B cell (primary cell): Measurements from ENCODE around the gene PPP5C. TPM values are rescaled to one million over a fixed set of nuclear protein-coding genes. Genes with fewer than 3 reads are reported as not detected.
"Not testable (repeated sequence)": the region's sequence is repeated elsewhere in the genome, so short reads cannot be mapped to it uniquely, and the experiment has no call there.

ENCODE experiments used
- ATAC-seq: fragments of 200-7000 bp; cut with Tn5 transposase; one replicate; pipeline ENCODE4 v1.10.0; 2021; ENCODE audit warnings: low read depth, mild to moderate bottlenecking, moderate number of reproducible peaks, moderate library complexity
- CTCF ChIA-PET: fragments of 350-600 bp; sonication (Branson Sonifier 250); formaldehyde crosslinking; loops from one replicate; lab custom pipeline; 2021; ENCODE audit warnings: antibody characterized with exemption, inconsistent platforms; lab: Charles Lee
- POLR2A ChIA-PET: fragments of 350-600 bp; sonication (Branson Sonifier 250); formaldehyde crosslinking; loops from one replicate; lab custom pipeline; 2021; ENCODE audit warnings: antibody characterized with exemption; lab: Charles Lee
- DNase-seq: peaks from one replicate; pipeline ENCODE4 v3.0.0; 2013
- H2AFZ ChIP-seq: 2 replicates; pipeline ENCODE4 v1.6.1; 2012; ENCODE audit warnings: mild to moderate bottlenecking, low read depth, low read length; ENCODE audit not compliant: insufficient read depth, poor library complexity, severe bottlenecking
- H3K27ac ChIP-seq, 2 donors: 1 replicate in 1 of 2; 2 replicates in 1 of 2; pipeline ENCODE4 v1.5.1; 2012 to 2013; ENCODE audit warnings: low read length in 2 of 2, mild to moderate bottlenecking in 2 of 2, moderate library complexity in 1 of 2
- H3K27me3 ChIP-seq, 4 experiments: fragments of 200-600 bp in 1 of 4; sonication (generic) in 1 of 4; replicated peaks in 1 of 4; 1 replicate in 2 of 4; 2 replicates in 2 of 4; pipeline versions ENCODE4 v1.6.1 to v1.7.0; 2013 to 2016; ENCODE audit warnings: low read length in 3 of 4, mild to moderate bottlenecking in 2 of 4, mixed read lengths in 1 of 4, moderate library complexity in 1 of 4; ENCODE audit not compliant: insufficient read depth in 4 of 4, control insufficient read depth in 3 of 4; ENCODE audit errors: control extremely low read depth in 1 of 4
- H3K36me3 ChIP-seq, 2 experiments: replicated peaks in 1 of 2; 1 replicate in 1 of 2; 2 replicates in 1 of 2; pipeline versions ENCODE4 v1.6.1 to v1.7.1; 2013; ENCODE audit warnings: low read length in 1 of 2; ENCODE audit not compliant: insufficient read depth in 2 of 2, control insufficient read depth in 1 of 2; ENCODE audit errors: control extremely low read depth in 1 of 2, extremely low read depth in 1 of 2
- H3K4me1 ChIP-seq, 2 donors: fragments of 200-600 bp in 1 of 2; sonication (generic) in 1 of 2; 1 replicate in 1 of 2; 2 replicates in 1 of 2; pipeline versions ENCODE4 v1.5.1 to v1.6.1; 2013 to 2017; ENCODE audit warnings: low read length in 2 of 2; ENCODE audit not compliant: control insufficient read depth in 2 of 2, insufficient read depth in 2 of 2
- H3K4me2 ChIP-seq: replicated peaks from 2 replicates; pipeline ENCODE3; 2012; ENCODE audit warnings: mild to moderate bottlenecking, low read depth, low read length; ENCODE audit not compliant: poor library complexity, severe bottlenecking
- H3K4me3 ChIP-seq, 5 experiments: fragments of 200-600 bp in 1 of 5; sonication (generic) in 1 of 5; 1 replicate in 3 of 5; 2 replicates in 2 of 5; pipeline versions ENCODE4 v1.5.1 to v1.7.0; 2011 to 2016; ENCODE audit warnings: low read length in 4 of 5, mild to moderate bottlenecking in 4 of 5, low read depth in 2 of 5, control low read depth in 1 of 5, moderate library complexity in 1 of 5; ENCODE audit not compliant: insufficient read depth in 1 of 5; ENCODE audit errors: control extremely low read depth in 1 of 5, extremely low read depth in 1 of 5
- H3K79me2 ChIP-seq: fragments of 200-600 bp; sonication (generic); one replicate; pipeline ENCODE4 v1.6.0; 2016; ENCODE audit warnings: low read length; ENCODE audit not compliant: control insufficient read depth, insufficient read depth
- H3K9ac ChIP-seq: fragments of 200-600 bp; sonication (generic); 2 replicates; pipeline ENCODE4 v1.6.1; 2017; ENCODE audit warnings: mild to moderate bottlenecking, low read length, moderate library complexity
- H3K9me3 ChIP-seq, 3 donors: one replicate each; pipeline versions ENCODE4 v1.6.1 to v1.7.1; 2013; ENCODE audit warnings: low read length in 2 of 3; ENCODE audit not compliant: control insufficient read depth in 2 of 3, insufficient read depth in 1 of 3; ENCODE audit errors: control extremely low read depth in 1 of 3
- H4K20me1 ChIP-seq: 2 replicates; pipeline ENCODE4 v1.6.0; 2012; ENCODE audit warnings: mild to moderate bottlenecking, low read length; ENCODE audit not compliant: insufficient read depth, control insufficient read depth, poor library complexity, severe bottlenecking
- H3K27ac Mint-ChIP-seq: one replicate; pipeline ENCODE4 v1.8.0; 2021; ENCODE audit warnings: mixed read lengths
- H3K27me3 Mint-ChIP-seq: one replicate; pipeline ENCODE4 v1.8.0; 2021; ENCODE audit warnings: mixed read lengths
- H3K4me1 Mint-ChIP-seq: one replicate; pipeline ENCODE4 v1.8.0; 2021; ENCODE audit warnings: mixed read lengths
- H3K4me3 Mint-ChIP-seq: one replicate; pipeline ENCODE4 v1.8.0; 2021; ENCODE audit warnings: mixed read lengths
- H3K9me3 Mint-ChIP-seq: one replicate; pipeline ENCODE4 v1.8.0; 2022; ENCODE audit warnings: mixed read lengths; ENCODE audit not compliant: insufficient read depth
- CTCF ChIP-seq: fragments of 200-600 bp; IDR thresholded peaks from one replicate; pipeline ENCODE4 v1.8.0; 2022; ENCODE audit warnings: antibody characterized with exemption, mild to moderate bottlenecking
- EZH2 ChIP-seq: IDR thresholded peaks from 2 replicates; pipeline ENCODE4 v1.6.1; 2012; ENCODE audit warnings: borderline replicate concordance, low read depth, mild to moderate bottlenecking, moderate library complexity, low read length; ENCODE audit not compliant: insufficient read depth, poor library complexity, severe bottlenecking
- WGBS: methylation state at CpG from one replicate; pipeline ENCODE4 v1.1.5; 2013; ENCODE audit warnings: missing lambda C conversion rate; ENCODE audit not compliant: insufficient coverage; 5-methylcytosine and 5-hydroxymethylcytosine counted together
- intact Hi-C: fragments of 100-400 bp; cut with micrococcal nuclease; formaldehyde crosslinking; loops from one replicate; pipeline ENCODE4 v1.10.0; 2022
- polyA plus RNA-seq: library from polyadenylated mRNA; depleted of rRNA; stranded (reverse); fragments of >200 nt; gene quantifications from 2 replicates; pipeline ENCODE4 v1.2.3, GENCODE V29; 2012
- total RNA-seq, 2 donors: library from RNA; stranded (reverse); fragments of 120-200 nt in 1 of 2; gene quantifications; 1 replicate in 1 of 2; 2 replicates in 1 of 2; pipeline versions ENCODE4 v1.2.3 to v1.2.4, GENCODE V29; 2013 to 2022

Gene PPP5C
- total and polyA plus RNA-seq, 2 donors (not counting 1 experiment from before 2014, with no cell fraction given), result 51.2 to 70.5 TPM

GRCh38 chr19:46320559-46320958 lies 26.3 kb upstream of the PPP5C start:
- Histone ChIP-seq H4K20me1 (no peaks in the 10 kb centered on the region), H3K27ac (no peak overlapping the region), H3K4me2 (no peak overlapping the region), H3K4me3 (no peak overlapping the region), H3K4me1 (no peaks in the 10 kb centered on the region), H3K36me3 (no peaks in the 10 kb centered on the region), H3K79me2 (no peaks in the 10 kb centered on the region), H3K9me3 (peaks cover 0 to 6% (median 0%) of the 10 kb centered on the region in 3 donors), H2AFZ (no peak overlapping the region), H3K9ac (no peak overlapping the region), H3K27me3 (no peaks in the 10 kb centered on the region)
- WGBS, result 73% methylated on average over 2 of the region's 5 CpGs
- ChIA-PET POLR2A (no interaction called here), CTCF (no interaction called here)
- Mint-ChIP-seq H3K4me3 (no peak overlapping the region), H3K4me1 (no peaks in the 10 kb centered on the region), H3K9me3 (peaks cover 4% of the 10 kb centered on the region), H3K27me3 (peaks cover 4% of the 10 kb centered on the region), H3K27ac (no peak overlapping the region)
- TF ChIP-seq EZH2, result no peak
- TF ChIP-seq CTCF, result no peak
- ATAC-seq, result no peak
- DNase-seq, result no peak
- intact Hi-C loops, result no loop called here

- no peak overlapping the region for H3K4me3 ChIP-seq
- H2AFZ ChIP-seq, result no peak overlapping the region
- no peaks in the 10 kb centered on the region for H3K4me1 Mint-ChIP-seq
- H4K20me1 ChIP-seq, result no peaks in the 10 kb centered on the region
- no peaks in the 10 kb centered on the region for H3K4me1 ChIP-seq
- intact Hi-C loops, result no loop called here
- peaks cover 4% of the 10 kb centered on the region for H3K27me3 Mint-ChIP-seq
- no peak overlapping the region for H3K4me2 ChIP-seq
- H3K9ac ChIP-seq, result no peak overlapping the region
- H3K9me3 Mint-ChIP-seq, result peaks cover 13% of the 10 kb centered on the region
- H3K4me3 Mint-ChIP-seq, result no peak overlapping the region
- ATAC-seq (no peak), DNase-seq (no peak)
- H3K27ac Mint-ChIP-seq, result no peak overlapping the region
- TF ChIP-seq EZH2, result no peak
- TF ChIP-seq CTCF, result no peak
- no peak overlapping the region for H3K27ac ChIP-seq
- ChIA-PET POLR2A (no interaction called here), CTCF (no interaction called here)
- H3K27me3 ChIP-seq, result peaks cover 0 to 3% (median 0%) of the 10 kb centered on the region in 4 experiments
- peaks cover 0 to 8% (median 8%) of the 10 kb centered on the region in 3 donors for H3K9me3 ChIP-seq
- no peaks in the 10 kb centered on the region for H3K36me3 ChIP-seq
- 94% methylated on average over 12 of the region's 12 CpGs for whole genome bisulfite sequencing
- H3K79me2 ChIP-seq, result no peaks in the 10 kb centered on the region
Measured at GRCh38 chr19:46321653-46322052, 25.2 kb upstream of the PPP5C start.

- H3K4me2 ChIP-seq, intact Hi-C loops, H3K27me3 ChIP-seq, H4K20me1 ChIP-seq, ATAC-seq, H3K4me1 Mint-ChIP-seq, H3K4me3 ChIP-seq, H3K4me1 ChIP-seq, H3K9ac ChIP-seq, H3K27ac Mint-ChIP-seq, H3K36me3 ChIP-seq, H2AFZ ChIP-seq, H3K79me2 ChIP-seq, H3K4me3 Mint-ChIP-seq, H3K27me3 Mint-ChIP-seq, POLR2A ChIA-PET, DNase-seq, H3K27ac ChIP-seq: not testable (repeated sequence)
- H3K9me3 ChIP-seq, result peaks cover 1 to 22% (median 22%) of the 10 kb centered on the region in 3 donors
- 93% methylated on average over 6 of the region's 9 CpGs for WGBS
- H3K9me3 Mint-ChIP-seq, result peaks cover 19% of the 10 kb centered on the region
- CTCF ChIA-PET, result interaction anchor here (0.5 kb wide), 1 partner anchor 8 kb away, joined by 4 read pairs; no protein-coding TSS in a partner anchor
Measured at GRCh38 chr19:46323227-46323626, 23.7 kb upstream of the PPP5C start.
